Astrocyte (in vitro differentiated cells and primary cell): ENCODE results near the gene LGR6. TPM values are rescaled to one million over a fixed set of nuclear protein-coding genes. Genes with fewer than 3 reads are reported as not detected.

Source experiments
- DNase-seq: peaks from one replicate; pipeline ENCODE4 v3.0.0-alpha.2; 2010; ENCODE audit warnings: low read depth
- FAIRE-seq: peaks from 2 replicates; lab custom pipeline; 2011; peaks lifted over from hg19 to GRCh38; lab: Jason Lieb, UNC
- H2AFZ ChIP-seq: 2 replicates; pipeline ENCODE4 v1.6.0; 2012; ENCODE audit warnings: low read depth, low read length, inconsistent platforms
- H3K27ac ChIP-seq: 2 replicates; pipeline ENCODE4 v1.5.1; 2011; ENCODE audit warnings: low read depth, low read length, inconsistent platforms
- H3K27me3 ChIP-seq: 2 replicates; pipeline ENCODE4 v1.6.0; 2011; ENCODE audit warnings: low read length, inconsistent platforms; ENCODE audit not compliant: insufficient read depth
- H3K36me3 ChIP-seq: 2 replicates; pipeline ENCODE4 v1.5.1; 2011; ENCODE audit warnings: low read length, inconsistent platforms; ENCODE audit not compliant: insufficient read depth
- H3K4me1 ChIP-seq: 2 replicates; pipeline ENCODE4 v1.5.1; 2011; ENCODE audit warnings: low read length, inconsistent platforms; ENCODE audit not compliant: insufficient read depth
- H3K4me2 ChIP-seq: 2 replicates; pipeline ENCODE4 v1.6.0; 2012; ENCODE audit warnings: low read length, inconsistent platforms
- H3K4me3 ChIP-seq: 2 replicates; pipeline ENCODE4 v1.5.1; 2011; ENCODE audit warnings: low read depth, mild to moderate bottlenecking, low read length, inconsistent platforms; ENCODE audit not compliant: insufficient read depth
- H3K79me2 ChIP-seq: 2 replicates; pipeline ENCODE4 v1.6.0; 2012; ENCODE audit warnings: mild to moderate bottlenecking, low read length, inconsistent platforms; ENCODE audit not compliant: insufficient read depth
- H3K9ac ChIP-seq: 2 replicates; pipeline ENCODE4 v1.6.0; 2012; ENCODE audit warnings: mild to moderate bottlenecking, low read length, inconsistent platforms
- H3K9me3 ChIP-seq: 2 replicates; pipeline ENCODE4 v1.5.1; 2012; ENCODE audit warnings: low read depth, mild to moderate bottlenecking, low read length, inconsistent platforms; ENCODE audit not compliant: insufficient read depth
- H4K20me1 ChIP-seq: 2 replicates; pipeline ENCODE4 v1.6.0; 2012; ENCODE audit warnings: low read length, inconsistent platforms; ENCODE audit not compliant: insufficient read depth
- H3K27ac Mint-ChIP-seq: one replicate; pipeline ENCODE4 v1.8.0; 2021; ENCODE audit warnings: mild to moderate bottlenecking, mixed read lengths; ENCODE audit not compliant: unreplicated experiment
- H3K27me3 Mint-ChIP-seq: one replicate; pipeline ENCODE4 v1.8.0; 2021; ENCODE audit warnings: low read depth, mixed read lengths; ENCODE audit not compliant: unreplicated experiment
- H3K36me3 Mint-ChIP-seq: one replicate; pipeline ENCODE4 v1.8.0; 2021; ENCODE audit warnings: low read depth, mixed read lengths; ENCODE audit not compliant: unreplicated experiment
- H3K4me1 Mint-ChIP-seq: one replicate; pipeline ENCODE4 v1.8.0; 2021; ENCODE audit warnings: low read depth, mixed read lengths; ENCODE audit not compliant: unreplicated experiment
- H3K4me3 Mint-ChIP-seq: one replicate; pipeline ENCODE4 v1.8.0; 2021; ENCODE audit warnings: mild to moderate bottlenecking, moderate library complexity, mixed read lengths; ENCODE audit not compliant: unreplicated experiment
- H3K9me3 Mint-ChIP-seq: one replicate; pipeline ENCODE4 v1.8.0; 2021; ENCODE audit warnings: mild to moderate bottlenecking, mixed read lengths; ENCODE audit not compliant: unreplicated experiment
- EZH2 ChIP-seq: IDR thresholded peaks from 2 replicates; pipeline ENCODE4 v1.6.1; 2012; ENCODE audit warnings: mild to moderate bottlenecking, low read length, inconsistent platforms; ENCODE audit not compliant: insufficient read depth
- total RNA-seq: library from RNA; stranded (reverse); gene quantifications from 2 replicates; pipeline ENCODE4 v1.2.1, GENCODE V29; 2021
- TF ChIP-seq, protein P1 (sequence below): IDR thresholded peaks from 2 replicates; pipeline ENCODE4 v1.5.1; 2011; ENCODE audit warnings: low read depth, mild to moderate bottlenecking, inconsistent platforms, low read length, moderate library complexity; ENCODE audit not compliant: insufficient read depth

LGR6 gene
- total RNA-seq, 1 donor from 2014 or later = 0.27 TPM

DNA sequence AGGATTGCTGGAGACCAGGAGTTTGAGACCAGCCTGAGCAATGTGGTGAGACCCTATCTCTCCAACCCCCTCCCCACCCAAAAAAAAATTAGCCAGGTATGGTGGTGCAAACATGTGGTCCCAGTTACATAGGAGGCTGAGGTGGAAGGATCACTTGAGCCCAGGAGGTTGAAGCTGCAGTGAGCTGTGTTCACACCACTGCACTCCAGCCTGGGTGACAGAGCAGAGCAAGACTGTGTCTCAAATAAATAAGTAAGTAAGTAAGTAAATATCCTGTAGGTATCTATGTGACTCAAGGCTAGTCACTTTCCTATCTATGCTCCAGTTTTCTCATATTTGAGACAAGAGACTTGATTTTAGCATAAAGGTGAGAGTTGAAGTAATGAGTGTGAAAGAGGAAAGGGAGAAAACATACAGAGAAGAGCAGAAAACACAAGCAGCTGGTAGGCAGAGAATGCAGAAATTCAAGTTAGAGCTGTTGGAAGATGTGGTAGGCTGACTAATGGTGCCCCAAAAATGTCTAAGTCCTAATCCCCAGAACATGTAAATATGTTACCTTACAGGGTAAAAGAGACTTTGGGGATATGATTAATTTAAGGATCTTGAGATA, 162.4 kb downstream of the LGR6 start:
- Mint-ChIP-seq H3K9me3 (no peaks in the 10 kb centered on the region), H3K4me3 (no peak overlapping the region), H3K27ac (no peak overlapping the region), H3K27me3 (no peaks in the 10 kb centered on the region), H3K36me3 (no peaks in the 10 kb centered on the region), H3K4me1 (peaks cover 2% of the 10 kb centered on the region)
- TF ChIP-seq, protein P1, sequence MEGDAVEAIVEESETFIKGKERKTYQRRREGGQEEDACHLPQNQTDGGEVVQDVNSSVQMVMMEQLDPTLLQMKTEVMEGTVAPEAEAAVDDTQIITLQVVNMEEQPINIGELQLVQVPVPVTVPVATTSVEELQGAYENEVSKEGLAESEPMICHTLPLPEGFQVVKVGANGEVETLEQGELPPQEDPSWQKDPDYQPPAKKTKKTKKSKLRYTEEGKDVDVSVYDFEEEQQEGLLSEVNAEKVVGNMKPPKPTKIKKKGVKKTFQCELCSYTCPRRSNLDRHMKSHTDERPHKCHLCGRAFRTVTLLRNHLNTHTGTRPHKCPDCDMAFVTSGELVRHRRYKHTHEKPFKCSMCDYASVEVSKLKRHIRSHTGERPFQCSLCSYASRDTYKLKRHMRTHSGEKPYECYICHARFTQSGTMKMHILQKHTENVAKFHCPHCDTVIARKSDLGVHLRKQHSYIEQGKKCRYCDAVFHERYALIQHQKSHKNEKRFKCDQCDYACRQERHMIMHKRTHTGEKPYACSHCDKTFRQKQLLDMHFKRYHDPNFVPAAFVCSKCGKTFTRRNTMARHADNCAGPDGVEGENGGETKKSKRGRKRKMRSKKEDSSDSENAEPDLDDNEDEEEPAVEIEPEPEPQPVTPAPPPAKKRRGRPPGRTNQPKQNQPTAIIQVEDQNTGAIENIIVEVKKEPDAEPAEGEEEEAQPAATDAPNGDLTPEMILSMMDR = no peak
- TF ChIP-seq EZH2 = no peak
- H3K36me3 ChIP-seq = no peaks in the 10 kb centered on the region
- H2AFZ ChIP-seq = no peak overlapping the region
- H3K4me1 ChIP-seq = no peaks in the 10 kb centered on the region
- peaks cover 52% of the 10 kb centered on the region for H3K79me2 ChIP-seq
- no peak for DNase-seq
- H4K20me1 ChIP-seq = peaks cover 42% of the 10 kb centered on the region
- no peaks in the 10 kb centered on the region for H3K9me3 ChIP-seq
- H3K27me3 ChIP-seq = no peaks in the 10 kb centered on the region
- no peak for FAIRE-seq
- H3K9ac ChIP-seq = no peak overlapping the region
- no peak overlapping the region for H3K4me3 ChIP-seq
- no peak overlapping the region for H3K27ac ChIP-seq
- H3K4me2 ChIP-seq = no peak overlapping the region

DNA sequence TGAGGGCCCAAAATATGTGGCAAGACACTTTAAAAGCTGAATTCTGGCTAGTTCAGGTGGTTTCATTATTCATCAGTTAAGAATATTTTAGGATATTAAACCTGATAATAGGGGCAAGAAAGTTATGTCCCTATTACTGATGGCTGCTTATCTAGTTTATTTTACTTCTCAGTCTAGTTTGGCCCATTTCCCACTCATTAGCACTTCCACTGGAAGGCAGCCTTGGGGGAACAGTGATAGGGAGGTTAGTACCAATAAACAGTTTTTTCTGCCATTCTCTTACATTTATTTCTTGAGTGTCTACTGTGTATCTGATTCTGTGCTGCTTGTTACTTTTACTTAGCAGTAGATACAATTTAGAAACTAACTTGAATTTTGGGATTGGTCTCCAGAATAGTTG, 163.9 kb downstream of the LGR6 start:
- DNase-seq (no peak), FAIRE-seq (no peak)
- H3K36me3 ChIP-seq = no peaks in the 10 kb centered on the region
- H3K27ac Mint-ChIP-seq = no peak overlapping the region
- H4K20me1 ChIP-seq = peaks cover 43% of the 10 kb centered on the region
- H3K79me2 ChIP-seq = peaks cover 45% of the 10 kb centered on the region
- no peak overlapping the region for H3K4me3 ChIP-seq
- H3K9me3 ChIP-seq = no peaks in the 10 kb centered on the region
- no peak overlapping the region for H3K27ac ChIP-seq
- no peak overlapping the region for H3K4me3 Mint-ChIP-seq
- no peaks in the 10 kb centered on the region for H3K36me3 Mint-ChIP-seq
- H3K4me1 Mint-ChIP-seq = peaks cover 2% of the 10 kb centered on the region
- no peak for TF ChIP-seq EZH2
- TF ChIP-seq, protein P1 = no peak
- H2AFZ ChIP-seq = no peak overlapping the region
- H3K4me2 ChIP-seq = no peak overlapping the region
- H3K27me3 Mint-ChIP-seq = no peaks in the 10 kb centered on the region
- H3K27me3 ChIP-seq = no peaks in the 10 kb centered on the region
- no peak overlapping the region for H3K9ac ChIP-seq
- no peaks in the 10 kb centered on the region for H3K4me1 ChIP-seq
- H3K9me3 Mint-ChIP-seq = no peaks in the 10 kb centered on the region

DNA sequence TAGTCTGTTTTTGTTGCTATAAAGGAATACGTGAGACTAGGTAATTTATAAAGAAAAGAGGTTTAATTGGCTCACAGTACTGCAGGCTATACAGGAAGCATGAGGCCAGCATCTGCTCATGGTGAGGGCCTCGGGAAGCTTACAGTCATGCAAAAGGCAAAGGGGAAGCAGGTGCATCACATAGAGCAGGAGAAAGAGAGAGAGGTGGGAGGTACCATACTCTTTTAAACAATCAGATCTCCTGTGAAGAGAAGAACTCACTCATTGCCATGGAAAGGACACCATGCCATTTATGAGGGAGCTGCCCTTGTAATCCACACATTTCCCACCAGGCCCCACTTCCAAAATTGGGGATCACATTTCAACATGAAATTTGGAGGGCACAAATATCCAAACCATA, 167.6 kb downstream of the LGR6 start:
- H3K4me2 ChIP-seq = no peak overlapping the region
- peaks cover 24% of the 10 kb centered on the region for H3K79me2 ChIP-seq
- H2AFZ ChIP-seq = no peak overlapping the region
- Mint-ChIP-seq H3K36me3 (no peaks in the 10 kb centered on the region), H3K4me1 (peaks cover 7% of the 10 kb centered on the region), H3K9me3 (no peaks in the 10 kb centered on the region), H3K27me3 (no peaks in the 10 kb centered on the region), H3K27ac (no peak overlapping the region), H3K4me3 (no peak overlapping the region)
- no peaks in the 10 kb centered on the region for H3K4me1 ChIP-seq
- no peak overlapping the region for H3K9ac ChIP-seq
- no peaks in the 10 kb centered on the region for H3K36me3 ChIP-seq
- H3K4me3 ChIP-seq = no peak overlapping the region
- TF ChIP-seq, protein P1 = no peak
- TF ChIP-seq EZH2 = no peak
- no peaks in the 10 kb centered on the region for H3K27me3 ChIP-seq
- H3K27ac ChIP-seq = no peak overlapping the region
- DNase-seq (no peak), FAIRE-seq (no peak)
- peaks cover 21% of the 10 kb centered on the region for H4K20me1 ChIP-seq
- no peaks in the 10 kb centered on the region for H3K9me3 ChIP-seq
